ENCODE results near the gene ECHDC3.

DNA sequence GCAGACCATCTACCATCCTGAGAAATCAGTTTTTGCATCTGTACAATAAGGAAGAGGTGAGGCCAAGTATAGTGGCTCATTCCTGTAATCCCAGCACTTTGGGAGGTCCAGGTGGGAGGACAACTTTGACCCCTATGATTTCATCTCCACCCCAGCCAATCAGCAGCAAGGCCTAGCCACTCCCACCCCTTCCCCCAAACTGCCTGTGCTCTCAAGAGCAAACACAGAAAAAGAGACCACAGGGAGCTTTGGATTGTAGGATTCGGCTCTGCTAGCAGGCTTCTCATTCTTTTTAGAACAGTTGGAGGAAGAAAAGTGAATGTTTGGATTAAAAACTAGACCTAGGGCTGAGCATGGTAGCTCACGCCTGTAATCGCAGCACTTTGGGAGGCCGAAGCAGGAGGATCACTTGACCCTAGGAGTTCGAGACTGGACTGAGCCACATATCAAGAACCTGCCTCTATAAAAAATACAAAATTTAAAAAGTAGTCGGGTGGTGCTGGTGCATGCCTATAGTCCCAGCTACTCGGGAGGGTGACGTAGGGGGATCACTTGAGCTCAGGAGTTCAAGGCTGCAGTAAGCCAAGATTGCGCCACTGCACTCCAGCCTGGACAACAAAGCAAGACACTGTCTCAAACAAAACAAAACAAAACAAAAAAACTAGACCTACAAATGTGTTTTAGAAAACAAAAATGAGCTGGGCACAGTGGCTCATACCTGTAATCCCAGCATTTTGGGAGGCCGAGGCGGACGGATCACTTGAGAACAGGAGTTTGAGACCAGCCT lies 55.9 kb downstream of the ECHDC3 start:
- TF ChIP-seq, protein P1, sequence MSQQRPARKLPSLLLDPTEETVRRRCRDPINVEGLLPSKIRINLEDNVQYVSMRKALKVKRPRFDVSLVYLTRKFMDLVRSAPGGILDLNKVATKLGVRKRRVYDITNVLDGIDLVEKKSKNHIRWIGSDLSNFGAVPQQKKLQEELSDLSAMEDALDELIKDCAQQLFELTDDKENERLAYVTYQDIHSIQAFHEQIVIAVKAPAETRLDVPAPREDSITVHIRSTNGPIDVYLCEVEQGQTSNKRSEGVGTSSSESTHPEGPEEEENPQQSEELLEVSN (IDR thresholded peaks at IDR 0.05): no peak
- no peak for TF ChIP-seq BACH1 (IDR thresholded peaks at IDR 0.05; ENCODE audit: low read length)
- no peak for TF ChIP-seq TCF12 (IDR thresholded peaks at IDR 0.05; ENCODE audit: low read depth, low read length)
- no peak for TF ChIP-seq SP1 (IDR thresholded peaks at IDR 0.05; ENCODE audit: low read depth, low read length)
- TF ChIP-seq ZNF274 (IDR thresholded peaks at IDR 0.05; ENCODE audit: borderline replicate concordance, extremely low read depth, low read length): no peak
- TF ChIP-seq, protein P2, sequence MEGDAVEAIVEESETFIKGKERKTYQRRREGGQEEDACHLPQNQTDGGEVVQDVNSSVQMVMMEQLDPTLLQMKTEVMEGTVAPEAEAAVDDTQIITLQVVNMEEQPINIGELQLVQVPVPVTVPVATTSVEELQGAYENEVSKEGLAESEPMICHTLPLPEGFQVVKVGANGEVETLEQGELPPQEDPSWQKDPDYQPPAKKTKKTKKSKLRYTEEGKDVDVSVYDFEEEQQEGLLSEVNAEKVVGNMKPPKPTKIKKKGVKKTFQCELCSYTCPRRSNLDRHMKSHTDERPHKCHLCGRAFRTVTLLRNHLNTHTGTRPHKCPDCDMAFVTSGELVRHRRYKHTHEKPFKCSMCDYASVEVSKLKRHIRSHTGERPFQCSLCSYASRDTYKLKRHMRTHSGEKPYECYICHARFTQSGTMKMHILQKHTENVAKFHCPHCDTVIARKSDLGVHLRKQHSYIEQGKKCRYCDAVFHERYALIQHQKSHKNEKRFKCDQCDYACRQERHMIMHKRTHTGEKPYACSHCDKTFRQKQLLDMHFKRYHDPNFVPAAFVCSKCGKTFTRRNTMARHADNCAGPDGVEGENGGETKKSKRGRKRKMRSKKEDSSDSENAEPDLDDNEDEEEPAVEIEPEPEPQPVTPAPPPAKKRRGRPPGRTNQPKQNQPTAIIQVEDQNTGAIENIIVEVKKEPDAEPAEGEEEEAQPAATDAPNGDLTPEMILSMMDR (IDR thresholded peaks at IDR 0.05; ENCODE audit: control extremely low read depth in 1 of 3, insufficient read depth in 1 of 3, low read depth in 1 of 3, low read length in 3 of 3): no peak
- TF ChIP-seq POLR2A (IDR thresholded peaks at IDR 0.05; ENCODE audit: control extremely low read depth in 1 of 2, low read depth in 2 of 2, low read length in 2 of 2): no peak
- no peak for TF ChIP-seq BCL11A (IDR thresholded peaks at IDR 0.05; ENCODE audit: low read depth in 2 of 2, low read length in 2 of 2)
- no peak for TF ChIP-seq TAF1 (IDR thresholded peaks at IDR 0.05; ENCODE audit: low read depth, low read length)
- TF ChIP-seq, protein P3, sequence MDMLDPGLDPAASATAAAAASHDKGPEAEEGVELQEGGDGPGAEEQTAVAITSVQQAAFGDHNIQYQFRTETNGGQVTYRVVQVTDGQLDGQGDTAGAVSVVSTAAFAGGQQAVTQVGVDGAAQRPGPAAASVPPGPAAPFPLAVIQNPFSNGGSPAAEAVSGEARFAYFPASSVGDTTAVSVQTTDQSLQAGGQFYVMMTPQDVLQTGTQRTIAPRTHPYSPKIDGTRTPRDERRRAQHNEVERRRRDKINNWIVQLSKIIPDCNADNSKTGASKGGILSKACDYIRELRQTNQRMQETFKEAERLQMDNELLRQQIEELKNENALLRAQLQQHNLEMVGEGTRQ (IDR thresholded peaks at IDR 0.05; ENCODE audit: low read length): no peak
- TF ChIP-seq POU5F1 (IDR thresholded peaks at IDR 0.05; ENCODE audit: low read depth, low read length): no peak
- no peak for TF ChIP-seq ASH2L (IDR thresholded peaks at IDR 0.05; ENCODE audit: low read length)
- no peak for TF ChIP-seq PHF8 (conservative IDR thresholded peaks at IDR 0.05; ENCODE audit: low read depth, low read length)

All from H1 (cell line).